ENCODE data around the gene MAP4K4. TPM values are rescaled to one million over a fixed set of nuclear protein-coding genes. Genes with fewer than 3 reads are reported as not detected.

MAP4K4 gene
- total and polyA plus RNA-seq, 2 of the 4 experiments (the other 2 are of a cell fraction) = 89.4 to 124 TPM

DNA sequence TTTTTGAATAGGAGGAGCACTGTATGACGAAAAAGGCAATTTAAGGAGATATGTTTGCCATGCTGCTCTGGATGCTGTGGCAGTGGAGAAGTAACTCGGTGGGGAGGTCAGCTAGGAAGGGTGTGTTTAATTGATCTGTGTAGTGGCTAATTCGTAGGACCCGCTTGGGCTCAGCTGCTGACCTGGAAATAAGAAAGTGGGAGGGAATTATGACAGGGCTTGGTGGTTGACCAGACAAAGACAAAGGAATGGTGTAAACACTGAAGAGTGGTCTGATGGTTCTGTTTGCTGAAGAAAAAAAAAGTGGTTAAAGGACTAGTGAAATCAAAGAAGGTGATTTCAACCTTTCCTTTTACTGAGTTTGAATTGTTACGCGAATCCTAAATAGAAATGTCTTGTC lies 146.0 kb downstream of the MAP4K4 start:
- 70% methylated on average over 3 of the region's 6 CpGs; no CpG with 5 or more reads in 1 of the 2 experiments for WGBS, 2 experiments (ENCODE audit: extremely low coverage in 2 of 2, insufficient read length in 1 of 2)
- no peak overlapping the region for H3K4ac ChIP-seq (ENCODE audit: low read depth, low read length)
- peaks cover 35% of the 10 kb centered on the region for H3K36me3 ChIP-seq (ENCODE audit: control insufficient read depth, insufficient read depth, low read length)
- TF ChIP-seq NFE2L2 (IDR thresholded peaks at IDR 0.05; ENCODE audit: low read depth, low read length) (no peak), SMC3 (IDR thresholded peaks at IDR 0.05; ENCODE audit: low read depth, low read length) (no peak), RCOR1 (IDR thresholded peaks at IDR 0.05; ENCODE audit: insufficient replicate concordance, low read length) (no peak), FOS (IDR thresholded peaks at IDR 0.05; ENCODE audit: low read depth, low read length) (no peak), RAD21 (IDR thresholded peaks at IDR 0.05; ENCODE audit: low read length) (no peak), BHLHE40 (IDR thresholded peaks at IDR 0.05; ENCODE audit: low read depth, low read length) (no peak), MXI1 (IDR thresholded peaks at IDR 0.05; ENCODE audit: borderline replicate concordance, low read depth, low read length) (no peak), MAFK (IDR thresholded peaks at IDR 0.05; ENCODE audit: low read depth, low read length) (no peak), POLR2A (IDR thresholded peaks at IDR 0.05; ENCODE audit: low read depth, low read length) (no peak), MAZ (IDR thresholded peaks at IDR 0.05; ENCODE audit: borderline replicate concordance, low read depth, low read length) (no peak)
- TF ChIP-seq, protein P1, sequence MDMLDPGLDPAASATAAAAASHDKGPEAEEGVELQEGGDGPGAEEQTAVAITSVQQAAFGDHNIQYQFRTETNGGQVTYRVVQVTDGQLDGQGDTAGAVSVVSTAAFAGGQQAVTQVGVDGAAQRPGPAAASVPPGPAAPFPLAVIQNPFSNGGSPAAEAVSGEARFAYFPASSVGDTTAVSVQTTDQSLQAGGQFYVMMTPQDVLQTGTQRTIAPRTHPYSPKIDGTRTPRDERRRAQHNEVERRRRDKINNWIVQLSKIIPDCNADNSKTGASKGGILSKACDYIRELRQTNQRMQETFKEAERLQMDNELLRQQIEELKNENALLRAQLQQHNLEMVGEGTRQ (IDR thresholded peaks at IDR 0.05; ENCODE audit: low read depth, low read length) = no peak
- TF ChIP-seq, protein P2, sequence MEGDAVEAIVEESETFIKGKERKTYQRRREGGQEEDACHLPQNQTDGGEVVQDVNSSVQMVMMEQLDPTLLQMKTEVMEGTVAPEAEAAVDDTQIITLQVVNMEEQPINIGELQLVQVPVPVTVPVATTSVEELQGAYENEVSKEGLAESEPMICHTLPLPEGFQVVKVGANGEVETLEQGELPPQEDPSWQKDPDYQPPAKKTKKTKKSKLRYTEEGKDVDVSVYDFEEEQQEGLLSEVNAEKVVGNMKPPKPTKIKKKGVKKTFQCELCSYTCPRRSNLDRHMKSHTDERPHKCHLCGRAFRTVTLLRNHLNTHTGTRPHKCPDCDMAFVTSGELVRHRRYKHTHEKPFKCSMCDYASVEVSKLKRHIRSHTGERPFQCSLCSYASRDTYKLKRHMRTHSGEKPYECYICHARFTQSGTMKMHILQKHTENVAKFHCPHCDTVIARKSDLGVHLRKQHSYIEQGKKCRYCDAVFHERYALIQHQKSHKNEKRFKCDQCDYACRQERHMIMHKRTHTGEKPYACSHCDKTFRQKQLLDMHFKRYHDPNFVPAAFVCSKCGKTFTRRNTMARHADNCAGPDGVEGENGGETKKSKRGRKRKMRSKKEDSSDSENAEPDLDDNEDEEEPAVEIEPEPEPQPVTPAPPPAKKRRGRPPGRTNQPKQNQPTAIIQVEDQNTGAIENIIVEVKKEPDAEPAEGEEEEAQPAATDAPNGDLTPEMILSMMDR (conservative IDR thresholded peaks at IDR 0.05; ENCODE audit: low read depth, low read length) = no peak
- H3K79me1 ChIP-seq (ENCODE audit: low read depth in 1 of 2, low read length in 2 of 2) = peaks cover 40 to 87% of the 10 kb centered on the region in 2 experiments
- H4K91ac ChIP-seq (ENCODE audit: insufficient read depth, low read depth, low read length) = no peak overlapping the region
- in situ Hi-C loops (cut with MboI; ENCODE audit: low sequenced_read_pairs) (loop anchor here (10.0 kb wide), 2 partner anchors 319 to 419 kb away; no protein-coding TSS in a partner anchor), dilution Hi-C loops (cut with HindIII; ENCODE audit: low sequenced_read_pairs, unreplicated experiment) (no loop called here), intact Hi-C loops (cut with micrococcal nuclease) (no loop called here)
- POLR2A ChIA-PET (ENCODE audit: unreplicated experiment) = no interaction called here
- H4K5ac ChIP-seq (ENCODE audit: low read depth, low read length) = no peak overlapping the region
- H3K27ac ChIP-seq (ENCODE audit: insufficient read depth, low read length) = no peak overlapping the region
- DNase-seq (no peak), ATAC-seq (ENCODE audit: low read depth) (no peak; the same call in 1 of the 2 replicates)
- no peak overlapping the region for H2BK120ac ChIP-seq (ENCODE audit: low read depth, low read length)
- no peak overlapping the region for H2BK20ac ChIP-seq (ENCODE audit: low read depth, low read length)
- H3K14ac ChIP-seq (replicated peaks; ENCODE audit: low read depth, low read length) = no peak overlapping the region
- H2BK15ac ChIP-seq (ENCODE audit: low read depth, low read length) = no peak overlapping the region
- no peak overlapping the region for H3K9ac ChIP-seq (ENCODE audit: low read depth, low read length)
- H2AK5ac ChIP-seq (ENCODE audit: low read depth, low read length) = no peak overlapping the region; the same call in 1 of the 2 replicates
- no peak overlapping the region for H3K56ac ChIP-seq (ENCODE audit: extremely low read depth, insufficient read depth, low read length)
- no peak overlapping the region for H3K18ac ChIP-seq (ENCODE audit: low read depth, low read length)
- no peak overlapping the region for H3K4me3 ChIP-seq (ENCODE audit: insufficient read depth, low read depth, low read length)
- H3K9me1 ChIP-seq (ENCODE audit: insufficient read depth, low read length) = peaks cover 20% of the 10 kb centered on the region
- H4K8ac ChIP-seq (ENCODE audit: low read depth in 2 of 2, low read length in 2 of 2) = no peak overlapping the region
- H2BK5ac ChIP-seq (ENCODE audit: low read depth, low read length, poor library complexity, severe bottlenecking) = no peak overlapping the region
- peaks cover 22% of the 10 kb centered on the region; the same call in 1 of the 2 replicates for H4K20me1 ChIP-seq (ENCODE audit: insufficient read depth, low read length)
- no peaks in the 10 kb centered on the region for H3K27me3 ChIP-seq (ENCODE audit: control insufficient read depth, insufficient read depth, low read length)
- no peak overlapping the region for H2AFZ ChIP-seq (replicated peaks; ENCODE audit: low read length, poor library complexity)
- BruUV-seq (replicated peaks) = no TSS peak
- H3K4me2 ChIP-seq (ENCODE audit: low read depth, low read length) = no peak overlapping the region
- H3K4me1 ChIP-seq (ENCODE audit: control insufficient read depth, insufficient read depth, low read length) = peaks cover 13% of the 10 kb centered on the region
- H3K23ac ChIP-seq (ENCODE audit: low read depth, low read length) = no peak overlapping the region
- H2AK9ac ChIP-seq (replicated peaks; ENCODE audit: low read depth, low read length, poor library complexity) = no peak overlapping the region
- CTCF ChIA-PET = no interaction called here
- H3K9me3 ChIP-seq (ENCODE audit: control insufficient read depth, insufficient read depth, low read length) = no peaks in the 10 kb centered on the region
